HCT116 (cell line): ENCODE results near the gene TBL1X. TPM values are rescaled to one million over a fixed set of nuclear protein-coding genes. Genes with fewer than 3 reads are reported as not detected.

ENCODE experiments used
- ATAC-seq: fragments of 200-7000 bp; cut with Tn5 transposase; 2 replicates; pipeline ENCODE4 v1.9.1; 2020; ENCODE audit warnings: mild to moderate bottlenecking, moderate library complexity
- BruUV-seq: library from RNA; stranded (reverse); fragments of 400-500 nt; replicated peaks from 2 replicates; lab custom pipeline; 2021; lab: Mats Ljungman, UMichigan
- CTCF ChIA-PET: fragments of 300-600 bp; sonication (Branson Sonifier 250); formaldehyde crosslinking; loops from one replicate; lab custom pipeline; 2021; ENCODE audit warnings: antibody characterized with exemption; lab: Charles Lee
- POLR2A ChIA-PET: fragments of 300-600, 350-600 bp; sonication (Branson Sonifier 250); formaldehyde crosslinking; loops from one replicate; lab custom pipeline; 2021; ENCODE audit warnings: antibody characterized with exemption; lab: Charles Lee
- RAD21 ChIA-PET, 2 experiments: fragments of 300-600 bp; sonication (Branson Sonifier 250); formaldehyde crosslinking; loops; one replicate each; lab custom pipeline; 2023; ENCODE audit warnings: low total read pairs in 2 of 2; ENCODE audit not compliant: uncharacterized antibody in 2 of 2, unreplicated experiment in 2 of 2, low non-redundant PET in 1 of 2; lab: Charles Lee
- DNase-seq: peaks from one replicate; pipeline ENCODE4 v3.0.0-alpha.2; 2010; ENCODE audit warnings: low read depth, low spot score
- H2AFZ ChIP-seq: fragments of 200-600 bp; shearing (Covaris generic), sonication (generic); 2 replicates; pipeline ENCODE4 v1.6.1; 2017; ENCODE audit warnings: low read depth, mixed run types, mixed read lengths, antibody characterized with exemption, low read length; ENCODE audit not compliant: poor library complexity, severe bottlenecking
- H3K27ac ChIP-seq: 2 replicates; pipeline ENCODE4 v1.5.1; 2012; ENCODE audit warnings: low read depth, low read length
- H3K27me3 ChIP-seq: fragments of 200-600 bp; sonication (generic); 2 replicates; pipeline ENCODE4 v1.6.1; 2016; ENCODE audit warnings: mixed run types, low read length, mixed read lengths; ENCODE audit not compliant: insufficient read depth
- H3K36me3 ChIP-seq, 2 experiments: fragments of 200-500 bp in 1 of 2; fragments of 200-600 bp in 1 of 2; sonication (Bioruptor generic) in 1 of 2; sonication (generic) in 1 of 2; 2 replicates each; pipeline versions ENCODE4 v1.5.1 to v1.6.1; 2014 to 2016; ENCODE audit warnings: low read length in 2 of 2, inconsistent platforms in 1 of 2, mixed read lengths in 1 of 2, mixed run types in 1 of 2; ENCODE audit not compliant: insufficient read depth in 2 of 2, control insufficient read depth in 1 of 2
- H3K4me1 ChIP-seq, 2 experiments: fragments of 200-600 bp in 1 of 2; sonication (generic) in 1 of 2; 2 replicates each; pipeline versions ENCODE4 v1.5.1 to v1.6.1; 2012 to 2017; ENCODE audit warnings: low read length in 2 of 2, inconsistent platforms in 1 of 2, mild to moderate bottlenecking in 1 of 2, mixed read lengths in 1 of 2, mixed run types in 1 of 2, moderate library complexity in 1 of 2; ENCODE audit not compliant: insufficient read depth in 2 of 2, control insufficient read depth in 1 of 2
- H3K4me2 ChIP-seq: fragments of 200-600 bp; sonication (generic); 2 replicates; pipeline ENCODE4 v1.6.1; 2017; ENCODE audit warnings: mixed run types, low read length, mixed read lengths
- H3K4me3 ChIP-seq, 2 experiments: fragments of 200-600 bp in 1 of 2; sonication (generic) in 1 of 2; replicated peaks in 1 of 2; 2 replicates each; pipeline ENCODE4 v1.5.1; 2011 to 2016; ENCODE audit warnings: low read length in 2 of 2, control low read depth in 1 of 2, low read depth in 1 of 2, mild to moderate bottlenecking in 1 of 2, mixed read lengths in 1 of 2, mixed run types in 1 of 2
- H3K79me2 ChIP-seq: fragments of 200-600 bp; sonication (generic); 2 replicates; pipeline ENCODE4 v1.6.1; 2017; ENCODE audit warnings: mild to moderate bottlenecking, mixed run types, low read length, moderate library complexity, mixed read lengths; ENCODE audit not compliant: insufficient read depth
- H3K9ac ChIP-seq: fragments of 200-600 bp; sonication (generic); 2 replicates; pipeline ENCODE4 v1.6.1; 2016; ENCODE audit warnings: low read length, mixed read lengths
- H3K9me2 ChIP-seq: fragments of 200-600 bp; sonication (generic), shearing (Covaris generic); 2 replicates; pipeline ENCODE4 v1.6.1; 2017; ENCODE audit warnings: mixed run types, mild to moderate bottlenecking, moderate library complexity; ENCODE audit not compliant: insufficient read depth
- H3K9me3 ChIP-seq, 2 experiments: fragments of 200-500 bp in 1 of 2; fragments of 200-600 bp in 1 of 2; sonication (Bioruptor generic) in 1 of 2; sonication (generic) in 1 of 2; 2 replicates each; pipeline ENCODE4 v1.6.1; 2014 to 2017; ENCODE audit warnings: low read length in 2 of 2, mixed read lengths in 2 of 2, inconsistent platforms in 1 of 2, low read depth in 1 of 2, mild to moderate bottlenecking in 1 of 2, mixed run types in 1 of 2, moderate library complexity in 1 of 2; ENCODE audit not compliant: control insufficient read depth in 1 of 2, insufficient read depth in 1 of 2
- H4K20me1 ChIP-seq: fragments of 200-600 bp; sonication (generic), shearing (Covaris generic); 2 replicates; pipeline ENCODE4 v1.6.1; 2017; ENCODE audit warnings: mixed run types, mild to moderate bottlenecking, moderate library complexity; ENCODE audit not compliant: insufficient read depth
- CBX3 ChIP-seq: IDR thresholded peaks from 2 replicates; pipeline ENCODE4 v1.6.1; 2012; ENCODE audit warnings: low read depth
- EGR1 ChIP-seq: IDR thresholded peaks from 2 replicates; pipeline ENCODE4 v1.6.1; 2012; ENCODE audit warnings: low read depth
- ELF1 ChIP-seq: IDR thresholded peaks from 2 replicates; pipeline ENCODE4 v1.6.1; 2012; ENCODE audit warnings: low read depth, borderline replicate concordance
- EZH2 ChIP-seq: fragments of 200-600 bp; sonication (generic); IDR thresholded peaks from 2 replicates; pipeline ENCODE4 v1.6.1; 2017; ENCODE audit warnings: antibody characterized with exemption, mixed run types
- EZH2phosphoT487 ChIP-seq: fragments of 200-600 bp; IDR thresholded peaks from 2 replicates; pipeline ENCODE4 v1.6.1; 2018; ENCODE audit warnings: antibody characterized with exemption, borderline replicate concordance
- SIN3A ChIP-seq: IDR thresholded peaks from 2 replicates; pipeline ENCODE4 v1.6.1; 2012; ENCODE audit warnings: low read depth
- SRF ChIP-seq: IDR thresholded peaks from 2 replicates; pipeline ENCODE4 v1.6.1; 2012; ENCODE audit warnings: low read depth
- intact Hi-C: fragments of 100-400 bp; cut with micrococcal nuclease; formaldehyde crosslinking; loops from 2 replicates; pipeline ENCODE4 v1.10.0; 2022
- total RNA-seq: library from RNA; stranded (reverse); gene quantifications from one replicate; pipeline ENCODE4 v1.2.1, GENCODE V29; 2021; ENCODE audit not compliant: unreplicated experiment
- TF ChIP-seq, protein P1 (sequence below): IDR thresholded peaks from 2 replicates; pipeline ENCODE4 v1.6.1; 2011; ENCODE audit warnings: mild to moderate bottlenecking, low read length, moderate library complexity; ENCODE audit not compliant: insufficient replicate concordance; ENCODE audit errors: extremely low read depth
- TF ChIP-seq, protein P2 (sequence below): IDR thresholded peaks from 2 replicates; pipeline ENCODE4 v1.6.1; 2012; ENCODE audit warnings: low read depth

The TBL1X gene
- total RNA-seq, 1 experiment from 2014 or later, result 37.8 TPM

DNA sequence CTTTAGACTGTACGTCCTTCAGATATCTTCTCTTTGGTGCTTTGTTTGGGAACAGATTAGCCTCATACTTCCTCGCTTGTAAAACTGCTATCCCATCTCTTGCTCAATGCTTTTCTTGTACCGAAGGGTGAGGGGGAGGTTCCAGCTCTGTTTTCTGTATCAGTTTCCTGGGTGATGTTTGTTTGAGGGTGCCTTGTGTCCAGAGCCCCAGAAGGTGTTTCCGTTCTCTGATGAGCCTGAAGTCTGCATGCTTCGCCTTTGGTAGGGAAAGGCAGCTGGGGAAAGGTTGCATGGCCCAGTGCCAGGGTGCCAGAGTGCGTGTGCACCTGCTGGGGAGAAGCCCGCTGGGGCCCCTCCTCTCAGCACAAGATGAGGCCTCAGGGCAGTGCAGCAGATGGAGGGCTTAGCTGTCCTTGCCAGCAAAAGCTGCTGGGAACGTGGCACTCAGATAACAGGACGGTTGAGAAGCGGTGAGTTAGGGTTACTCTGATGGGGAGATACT is 73.7 kb downstream of the TBL1X start:
- Histone ChIP-seq H3K36me3 (no peaks in the 10 kb centered on the region), H3K4me2 (no peak overlapping the region), H4K20me1 (no peaks in the 10 kb centered on the region), H3K4me3 (no peak overlapping the region)
- ATAC-seq, result no peak
- POLR2A ChIA-PET, result no interaction called here
- intact Hi-C loops, result no loop called here
- TF ChIP-seq ELF1, result no peak
- TF ChIP-seq, protein P1, sequence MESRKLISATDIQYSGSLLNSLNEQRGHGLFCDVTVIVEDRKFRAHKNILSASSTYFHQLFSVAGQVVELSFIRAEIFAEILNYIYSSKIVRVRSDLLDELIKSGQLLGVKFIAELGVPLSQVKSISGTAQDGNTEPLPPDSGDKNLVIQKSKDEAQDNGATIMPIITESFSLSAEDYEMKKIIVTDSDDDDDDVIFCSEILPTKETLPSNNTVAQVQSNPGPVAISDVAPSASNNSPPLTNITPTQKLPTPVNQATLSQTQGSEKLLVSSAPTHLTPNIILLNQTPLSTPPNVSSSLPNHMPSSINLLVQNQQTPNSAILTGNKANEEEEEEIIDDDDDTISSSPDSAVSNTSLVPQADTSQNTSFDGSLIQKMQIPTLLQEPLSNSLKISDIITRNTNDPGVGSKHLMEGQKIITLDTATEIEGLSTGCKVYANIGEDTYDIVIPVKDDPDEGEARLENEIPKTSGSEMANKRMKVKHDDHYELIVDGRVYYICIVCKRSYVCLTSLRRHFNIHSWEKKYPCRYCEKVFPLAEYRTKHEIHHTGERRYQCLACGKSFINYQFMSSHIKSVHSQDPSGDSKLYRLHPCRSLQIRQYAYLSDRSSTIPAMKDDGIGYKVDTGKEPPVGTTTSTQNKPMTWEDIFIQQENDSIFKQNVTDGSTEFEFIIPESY, result no peak
- TF ChIP-seq EZH2, result no peak
- TF ChIP-seq SIN3A, result no peak
- TF ChIP-seq EGR1, result no peak
- TF ChIP-seq, protein P2, sequence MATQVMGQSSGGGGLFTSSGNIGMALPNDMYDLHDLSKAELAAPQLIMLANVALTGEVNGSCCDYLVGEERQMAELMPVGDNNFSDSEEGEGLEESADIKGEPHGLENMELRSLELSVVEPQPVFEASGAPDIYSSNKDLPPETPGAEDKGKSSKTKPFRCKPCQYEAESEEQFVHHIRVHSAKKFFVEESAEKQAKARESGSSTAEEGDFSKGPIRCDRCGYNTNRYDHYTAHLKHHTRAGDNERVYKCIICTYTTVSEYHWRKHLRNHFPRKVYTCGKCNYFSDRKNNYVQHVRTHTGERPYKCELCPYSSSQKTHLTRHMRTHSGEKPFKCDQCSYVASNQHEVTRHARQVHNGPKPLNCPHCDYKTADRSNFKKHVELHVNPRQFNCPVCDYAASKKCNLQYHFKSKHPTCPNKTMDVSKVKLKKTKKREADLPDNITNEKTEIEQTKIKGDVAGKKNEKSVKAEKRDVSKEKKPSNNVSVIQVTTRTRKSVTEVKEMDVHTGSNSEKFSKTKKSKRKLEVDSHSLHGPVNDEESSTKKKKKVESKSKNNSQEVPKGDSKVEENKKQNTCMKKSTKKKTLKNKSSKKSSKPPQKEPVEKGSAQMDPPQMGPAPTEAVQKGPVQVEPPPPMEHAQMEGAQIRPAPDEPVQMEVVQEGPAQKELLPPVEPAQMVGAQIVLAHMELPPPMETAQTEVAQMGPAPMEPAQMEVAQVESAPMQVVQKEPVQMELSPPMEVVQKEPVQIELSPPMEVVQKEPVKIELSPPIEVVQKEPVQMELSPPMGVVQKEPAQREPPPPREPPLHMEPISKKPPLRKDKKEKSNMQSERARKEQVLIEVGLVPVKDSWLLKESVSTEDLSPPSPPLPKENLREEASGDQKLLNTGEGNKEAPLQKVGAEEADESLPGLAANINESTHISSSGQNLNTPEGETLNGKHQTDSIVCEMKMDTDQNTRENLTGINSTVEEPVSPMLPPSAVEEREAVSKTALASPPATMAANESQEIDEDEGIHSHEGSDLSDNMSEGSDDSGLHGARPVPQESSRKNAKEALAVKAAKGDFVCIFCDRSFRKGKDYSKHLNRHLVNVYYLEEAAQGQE, result no peak
- no peak for TF ChIP-seq CBX3
- no peak for TF ChIP-seq EZH2phosphoT487
- TF ChIP-seq SRF, result no peak
- TF ChIP-seq, all 23 proteins: peak for 0
- CTCF ChIA-PET, result no interaction called here
- DNase-seq, result no peak
- no peaks in the 10 kb centered on the region for H3K4me1 ChIP-seq
- no peaks in the 10 kb centered on the region for H3K27me3 ChIP-seq
- no peaks in the 10 kb centered on the region for H3K79me2 ChIP-seq
- no TSS peak for BruUV-seq
- H3K27ac ChIP-seq, result no peak overlapping the region
- H3K9me3 ChIP-seq, result no peaks in the 10 kb centered on the region
- H3K9me2 ChIP-seq, result no peaks in the 10 kb centered on the region
- RAD21 ChIA-PET, result no interaction called here
- H3K9ac ChIP-seq, result no peak overlapping the region
- H2AFZ ChIP-seq, result no peak overlapping the region
